DND-41 (cell line): Measurements from ENCODE around the gene ZNF48.

Experiments
- CTCF ChIP-seq: IDR thresholded peaks from 2 replicates; pipeline ENCODE4 v1.5.1; 2012; ENCODE audit warnings: borderline replicate concordance, low read length, moderate library complexity, mild to moderate bottlenecking; ENCODE audit not compliant: poor library complexity, severe bottlenecking; ENCODE audit errors: extremely low read depth
- EZH2 ChIP-seq: IDR thresholded peaks from 3 replicates; pipeline ENCODE4 v1.6.1; 2012; ENCODE audit warnings: borderline replicate concordance, low read depth, mild to moderate bottlenecking, moderate library complexity, low read length, inconsistent platforms; ENCODE audit not compliant: severe bottlenecking

DNA sequence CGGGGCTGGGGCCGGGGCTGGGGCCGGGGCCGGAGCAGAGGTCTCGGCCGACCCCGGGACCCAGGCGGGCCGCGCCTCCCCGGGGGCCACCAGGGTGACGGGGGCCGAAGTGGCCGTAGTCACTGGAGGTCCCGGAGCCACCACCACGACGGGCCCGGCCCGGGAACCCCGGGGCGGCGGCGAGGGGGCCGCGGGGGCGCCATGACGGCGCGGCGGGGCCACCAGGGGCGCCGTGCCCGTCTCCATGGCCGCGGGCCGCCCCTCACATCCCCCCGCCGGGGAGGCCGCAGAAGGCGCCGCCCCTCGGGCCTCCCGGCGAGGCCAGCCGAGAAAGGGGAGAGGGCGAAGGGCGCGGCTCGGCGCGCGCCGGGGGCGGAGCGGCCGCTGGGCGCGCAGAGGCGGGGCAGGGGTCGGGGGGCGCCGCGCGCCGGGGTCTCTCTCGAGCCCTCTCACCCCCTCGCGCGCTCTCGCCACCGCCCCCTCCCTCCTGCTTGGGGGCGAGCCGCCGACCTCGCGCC is 25.2 kb upstream of the ZNF48 start:
- TF ChIP-seq CTCF, result peak; percentile 36
- no peak for TF ChIP-seq EZH2
